HG02763 (cell line): ENCODE results near the gene PLA2R1.

Experiments used
- ATAC-seq: cut with Tn5 transposase; IDR thresholded peaks from one replicate; pipeline ENCODE4 v1.9.1; 2021; ENCODE audit warnings: mild to moderate bottlenecking, moderate library complexity; ENCODE audit not compliant: unreplicated experiment

PLA2R1 gene

DNA sequence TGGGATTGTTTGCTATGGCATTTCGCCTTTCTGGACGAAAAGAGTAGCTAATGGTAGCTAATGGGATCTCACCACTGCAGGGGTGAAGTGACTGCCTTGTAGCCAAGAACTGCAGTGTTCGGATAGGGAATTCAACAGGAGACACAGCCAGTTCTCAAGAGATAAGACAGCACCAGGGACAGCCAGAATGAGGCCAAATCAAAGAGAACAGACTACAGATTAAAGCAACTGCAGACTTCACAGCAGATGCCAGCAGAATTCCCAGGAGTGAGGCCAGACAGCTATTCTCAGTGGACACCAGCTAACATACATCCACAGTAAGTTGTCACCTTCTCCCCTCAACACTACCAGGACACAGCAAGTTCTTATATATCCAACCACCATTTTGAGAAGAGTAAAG, 124.0 kb downstream of the PLA2R1 start:
- ATAC-seq = no peak

DNA sequence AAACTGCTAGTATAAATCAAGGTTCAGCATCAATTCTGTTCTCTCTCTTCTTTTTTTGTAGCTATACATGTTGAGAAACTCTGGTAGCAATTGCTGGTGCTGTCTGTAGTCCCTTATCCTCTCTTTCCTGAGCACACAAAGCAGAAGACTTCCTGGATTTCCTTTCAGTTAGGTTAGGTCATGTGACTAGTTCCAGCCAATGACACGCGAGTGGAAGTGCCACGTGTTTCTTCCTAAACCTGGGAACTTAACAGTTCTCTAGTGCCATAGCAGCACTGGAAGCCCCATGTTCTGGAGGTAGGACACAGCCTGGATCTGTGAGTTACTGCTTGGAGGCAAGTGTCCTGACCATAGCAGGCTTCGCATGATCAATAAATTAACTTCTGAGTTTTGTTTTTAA, 125.9 kb downstream of the PLA2R1 start:
- ATAC-seq = no peak

DNA sequence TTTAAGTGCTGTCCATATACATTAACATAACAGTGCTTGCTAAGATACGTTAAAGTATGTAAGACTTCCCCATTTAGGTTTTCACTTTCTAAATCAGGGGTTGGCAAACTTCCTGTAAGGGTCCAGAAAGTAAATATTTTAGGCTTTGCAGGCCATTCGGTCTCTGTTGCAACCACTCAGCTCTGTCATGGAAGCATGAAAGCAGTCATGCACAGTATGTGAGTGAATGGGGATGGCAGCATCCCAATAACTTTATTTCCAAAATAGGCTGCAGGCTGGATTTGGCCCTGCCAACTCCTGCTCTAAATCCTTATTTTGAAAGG, 128.7 kb downstream of the PLA2R1 start:
- peak; percentile 87 for ATAC-seq

DNA sequence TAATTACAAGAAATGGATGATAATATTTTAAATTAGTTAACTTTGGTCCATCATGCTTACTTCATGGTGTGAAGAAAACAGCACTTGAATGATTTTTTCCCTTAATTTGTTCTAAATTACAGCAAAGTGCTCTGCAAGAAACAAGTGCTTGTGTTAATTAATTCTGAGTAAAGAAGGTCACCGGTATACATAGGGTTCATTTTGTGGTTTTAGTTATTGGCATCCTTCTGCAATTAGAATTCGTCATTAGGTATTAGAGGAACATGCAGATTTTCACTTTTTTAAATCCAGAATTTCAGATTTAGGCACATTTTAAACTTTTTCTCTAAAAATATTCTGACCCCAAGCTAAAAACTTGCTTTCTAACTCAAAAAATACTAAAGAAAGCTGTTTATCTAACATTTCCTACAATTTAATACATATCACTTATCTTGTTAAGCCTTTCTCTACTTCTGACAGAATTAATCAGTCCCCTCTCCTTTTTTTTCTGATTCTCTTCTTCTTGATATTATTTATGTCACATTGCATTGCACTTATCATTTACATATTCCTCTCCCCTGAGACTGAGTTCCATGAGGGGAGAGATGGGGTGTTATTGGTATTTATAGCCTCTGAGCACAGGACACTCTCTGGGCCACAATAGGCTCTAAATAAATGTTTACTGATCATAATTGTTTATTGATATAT, 129.2 kb downstream of the PLA2R1 start:
- no peak for ATAC-seq

DNA sequence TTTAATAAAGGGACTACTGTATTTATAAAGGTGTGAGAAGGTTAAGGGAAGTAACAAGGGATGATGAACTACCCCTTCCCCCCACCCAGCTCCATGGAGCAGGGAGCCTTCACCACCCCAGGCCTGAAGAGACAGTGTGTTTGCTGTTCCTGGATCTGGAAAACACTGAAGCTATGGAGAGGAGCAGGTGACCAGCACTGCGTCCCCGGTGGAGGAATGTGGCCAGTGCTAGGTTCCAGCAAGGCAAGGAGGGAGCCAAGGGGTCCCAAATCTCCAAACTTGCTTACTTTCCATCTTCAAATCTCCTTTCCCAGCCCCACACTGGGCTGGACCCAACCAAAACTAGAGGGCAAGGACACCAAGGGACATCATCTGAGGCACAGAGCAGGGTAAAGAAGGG, 135.7 kb downstream of the PLA2R1 start:
- ATAC-seq = no peak

DNA sequence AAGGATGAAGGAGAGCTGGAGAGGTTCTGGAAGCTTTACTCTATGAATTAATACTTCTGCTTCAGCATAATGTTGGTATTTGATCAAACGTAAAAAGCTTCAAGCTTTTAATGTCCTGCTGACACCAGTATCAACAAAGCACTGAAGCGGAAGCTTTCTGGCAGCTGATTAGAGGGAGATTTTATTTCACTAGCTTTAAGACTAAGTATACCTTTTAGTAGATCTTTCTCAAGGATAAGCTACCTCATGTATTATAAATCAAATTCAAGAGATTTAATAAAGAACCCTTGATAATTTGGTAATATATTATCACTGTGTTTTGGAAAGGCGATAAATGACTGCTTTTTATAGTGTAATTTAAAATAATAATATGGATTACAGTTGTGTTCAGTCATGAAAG, 136.4 kb downstream of the PLA2R1 start:
- no peak for ATAC-seq

DNA sequence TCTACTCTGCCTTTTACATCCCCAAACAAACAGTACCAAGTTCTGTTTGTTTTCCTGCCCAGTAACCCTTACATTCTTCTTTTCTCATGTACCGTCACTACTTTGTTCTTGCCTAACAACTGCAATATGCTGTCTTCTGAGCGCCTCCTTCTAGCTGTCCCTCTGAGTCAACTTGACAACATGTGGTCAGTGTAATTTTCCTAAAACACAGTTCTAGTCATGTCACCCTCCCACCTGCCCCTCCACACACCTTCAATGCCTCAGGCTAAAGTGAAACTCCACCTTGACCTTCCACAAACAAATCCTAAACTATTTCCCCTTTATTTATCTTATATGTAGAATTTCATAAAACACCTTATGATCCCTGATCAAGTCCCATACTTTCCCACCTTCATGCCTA, 139.9 kb downstream of the PLA2R1 start:
- ATAC-seq = peak; percentile 82

DNA sequence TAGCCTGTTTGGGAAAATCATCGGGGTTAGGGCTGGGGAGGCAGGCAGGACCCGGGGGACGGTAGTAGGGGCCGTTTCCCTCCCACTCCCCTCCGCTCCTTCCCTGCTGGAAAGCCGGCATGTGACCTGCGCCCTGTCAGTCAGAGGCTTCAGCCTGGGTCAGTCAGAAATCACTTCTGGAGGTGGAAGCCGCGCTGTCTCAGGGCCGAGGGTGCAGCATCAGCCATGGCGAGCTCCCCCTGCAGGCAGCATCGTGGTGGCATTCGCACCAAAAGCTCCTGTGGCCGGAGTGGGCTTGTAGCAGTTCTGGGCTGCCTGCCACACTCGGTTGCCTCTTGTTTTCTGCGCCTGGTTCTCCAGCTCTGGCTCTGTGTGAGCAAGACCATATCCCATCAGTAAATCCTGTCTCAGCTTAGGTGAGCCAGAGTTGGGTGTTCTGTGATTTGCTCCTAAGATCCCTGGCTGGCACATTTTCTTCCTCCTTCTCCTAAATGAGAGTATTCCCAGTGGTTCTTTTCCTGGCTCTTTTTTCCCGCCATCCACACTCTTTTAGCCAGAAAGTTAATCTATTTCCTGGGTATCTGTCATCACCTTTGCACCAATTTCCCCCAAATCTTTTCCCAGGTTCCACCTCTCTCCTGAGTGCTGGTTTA, 140.5 kb downstream of the PLA2R1 start:
- ATAC-seq = peak; percentile 88

DNA sequence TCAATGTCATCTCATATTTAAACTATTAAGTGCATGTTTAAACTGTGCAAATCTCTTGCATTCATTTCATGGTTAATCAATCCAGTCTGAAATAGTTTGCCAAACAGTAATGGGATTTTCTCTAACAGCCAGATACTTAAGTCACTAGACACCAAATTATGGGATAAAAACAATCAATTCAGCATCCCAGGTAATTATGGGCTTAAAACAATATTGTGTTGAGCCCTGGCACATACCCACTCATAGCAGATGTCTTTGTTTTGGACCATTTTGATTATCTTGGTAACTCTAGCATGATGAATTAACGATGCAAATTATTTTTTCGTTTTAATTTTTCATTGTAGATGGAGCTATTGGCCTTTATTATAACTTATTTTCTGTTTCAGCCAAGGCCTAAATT, 145.9 kb downstream of the PLA2R1 start:
- ATAC-seq = no peak

DNA sequence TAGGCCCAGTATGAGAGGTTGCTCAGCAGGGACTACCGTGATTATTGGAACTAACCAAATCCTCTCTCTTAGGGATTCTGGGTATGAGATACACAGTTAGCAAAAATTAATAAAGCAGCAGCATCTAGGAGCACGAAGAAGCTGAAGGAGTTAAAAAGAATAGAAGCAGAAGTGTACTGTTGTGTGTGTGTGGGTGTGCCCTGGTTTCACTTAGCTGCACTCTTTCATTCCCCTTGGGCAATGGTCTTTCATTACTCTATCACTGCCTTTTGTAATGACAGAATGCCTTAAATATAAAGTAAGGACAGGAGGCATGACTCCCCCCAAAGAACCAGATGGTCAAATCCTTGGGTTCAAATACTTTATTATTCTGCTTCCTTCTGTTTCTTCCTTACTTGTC, 148.5 kb downstream of the PLA2R1 start:
- no peak for ATAC-seq

DNA sequence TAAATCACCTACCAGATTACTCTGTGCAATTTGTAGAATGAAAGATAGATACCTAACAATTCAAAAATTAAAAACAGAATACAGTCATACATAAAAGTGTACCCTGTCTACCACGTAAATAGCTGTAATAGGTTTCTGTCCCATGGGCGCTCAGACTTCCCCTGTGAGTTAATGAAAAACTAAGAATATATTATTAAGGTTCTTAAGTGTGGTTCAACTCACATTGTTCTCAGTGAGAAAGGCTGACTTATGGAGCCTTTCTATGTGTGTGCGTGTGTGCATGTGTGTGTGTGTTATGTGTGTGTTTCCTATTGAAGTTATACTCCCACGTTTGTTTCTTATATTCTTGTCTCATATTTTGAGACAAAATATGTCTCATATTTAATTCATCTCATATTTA, 149.8 kb downstream of the PLA2R1 start:
- peak; percentile 43 for ATAC-seq

DNA sequence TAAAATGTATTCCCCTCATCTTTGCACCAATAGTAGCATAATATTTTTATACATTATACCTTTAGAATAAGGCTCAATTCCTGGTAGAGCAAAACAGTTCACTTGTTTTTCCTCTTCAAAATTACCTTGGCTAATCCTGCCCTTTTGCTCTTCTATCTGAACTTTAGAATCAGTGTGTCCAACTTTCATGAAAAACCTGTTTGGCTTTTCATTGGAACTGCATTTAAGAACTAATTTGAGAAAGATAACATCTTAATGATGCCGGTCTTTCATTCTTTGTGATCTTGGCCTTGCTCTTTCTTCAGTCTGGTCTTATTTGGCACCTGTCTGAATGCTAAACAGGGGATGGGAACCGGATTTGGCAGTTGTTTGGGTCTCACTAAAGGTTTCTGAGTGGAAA, 151.5 kb downstream of the PLA2R1 start:
- no peak for ATAC-seq

DNA sequence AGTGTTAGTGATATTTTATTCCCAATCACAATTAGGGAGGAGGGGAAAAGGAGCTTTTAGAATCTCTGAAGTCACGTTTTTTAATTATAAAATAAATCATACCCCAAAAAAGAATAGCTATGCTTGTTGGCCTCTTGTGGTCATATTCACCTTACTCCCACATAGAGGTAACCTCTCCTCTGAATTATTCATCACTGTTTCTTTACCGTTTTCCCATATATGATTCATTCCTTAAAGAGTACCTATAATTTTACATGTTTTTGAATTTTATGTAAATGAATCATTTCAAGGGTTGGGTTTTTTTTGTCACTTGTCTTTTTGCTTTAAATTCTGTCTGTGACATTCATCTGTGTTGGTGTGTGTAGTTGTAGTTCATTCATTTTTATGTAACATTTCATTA, 153.8 kb downstream of the PLA2R1 start:
- no peak for ATAC-seq

DNA sequence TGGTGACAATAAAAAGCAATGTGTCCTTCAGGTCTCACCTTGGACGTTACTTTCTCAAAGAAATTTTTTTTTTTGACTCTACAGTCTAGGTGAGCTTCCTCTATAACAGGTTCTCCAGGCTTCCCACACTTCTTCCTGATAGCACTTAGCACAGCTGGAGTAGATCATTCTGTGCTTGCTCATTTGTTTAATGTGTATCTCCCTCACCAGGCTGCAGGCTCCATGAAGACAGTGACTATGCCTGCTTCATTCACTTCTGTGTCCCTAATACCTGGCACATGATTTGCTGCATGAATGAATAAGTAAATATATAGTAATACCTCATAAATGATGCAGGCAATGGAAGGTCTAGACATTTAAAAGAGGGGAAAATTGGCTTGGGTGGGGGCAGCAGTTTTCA, 154.5 kb downstream of the PLA2R1 start:
- no peak for ATAC-seq

DNA sequence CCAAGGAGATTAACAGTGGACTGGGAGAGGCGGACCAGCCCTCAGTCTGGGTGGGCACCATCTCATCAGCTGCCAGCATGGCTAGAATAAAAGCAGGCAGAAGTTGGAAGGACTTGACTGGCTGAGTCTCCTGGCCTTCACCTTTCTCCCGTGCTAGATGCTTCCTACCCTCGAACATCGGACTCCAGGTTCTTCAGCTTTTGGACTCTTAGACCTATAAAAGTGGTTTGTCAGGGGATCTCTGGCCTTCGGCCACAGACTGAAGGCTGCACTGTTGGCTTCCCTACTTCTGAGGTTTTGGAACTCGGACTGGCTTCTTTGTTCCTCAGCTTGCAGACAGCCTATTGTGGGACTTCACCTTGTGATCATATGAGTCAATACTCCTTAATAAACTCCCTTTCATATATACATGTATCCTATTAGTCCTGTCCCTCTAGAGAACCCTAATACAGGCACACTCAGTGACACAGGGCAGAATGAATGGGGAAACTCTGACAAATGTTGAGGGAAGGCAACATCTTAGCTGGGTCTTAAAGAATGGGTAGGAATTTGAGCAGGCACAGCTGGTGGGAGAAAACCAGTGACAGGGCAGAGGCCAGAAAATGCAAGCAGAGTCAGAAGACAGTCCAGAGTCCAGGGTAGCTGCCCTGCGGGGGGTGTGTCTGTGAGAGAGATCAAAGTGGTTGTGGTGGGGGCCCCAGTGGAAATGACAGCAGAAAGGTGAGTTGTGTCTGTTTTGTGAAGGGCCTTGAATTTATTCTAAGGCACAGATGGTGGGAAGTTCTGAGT, 156.3 kb downstream of the PLA2R1 start:
- ATAC-seq = no peak

DNA sequence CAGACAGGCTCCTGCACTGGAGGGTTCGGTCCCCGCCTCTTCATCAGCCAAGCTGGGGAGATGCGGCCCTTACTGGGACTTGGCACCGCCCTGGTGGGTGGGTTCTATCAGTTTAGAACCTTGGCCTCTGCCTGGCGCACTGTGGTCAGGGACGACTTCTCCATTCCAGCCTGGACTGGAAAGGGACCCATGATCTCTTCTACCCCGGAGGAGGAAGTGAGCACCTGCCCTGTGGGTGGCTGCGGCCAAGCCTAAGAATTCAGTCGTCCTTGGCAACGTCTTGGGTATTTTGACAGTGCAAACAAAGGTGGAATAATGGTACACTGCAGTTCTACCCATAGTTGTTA, 157.5 kb downstream of the PLA2R1 start:
- ATAC-seq = peak; percentile 46

DNA sequence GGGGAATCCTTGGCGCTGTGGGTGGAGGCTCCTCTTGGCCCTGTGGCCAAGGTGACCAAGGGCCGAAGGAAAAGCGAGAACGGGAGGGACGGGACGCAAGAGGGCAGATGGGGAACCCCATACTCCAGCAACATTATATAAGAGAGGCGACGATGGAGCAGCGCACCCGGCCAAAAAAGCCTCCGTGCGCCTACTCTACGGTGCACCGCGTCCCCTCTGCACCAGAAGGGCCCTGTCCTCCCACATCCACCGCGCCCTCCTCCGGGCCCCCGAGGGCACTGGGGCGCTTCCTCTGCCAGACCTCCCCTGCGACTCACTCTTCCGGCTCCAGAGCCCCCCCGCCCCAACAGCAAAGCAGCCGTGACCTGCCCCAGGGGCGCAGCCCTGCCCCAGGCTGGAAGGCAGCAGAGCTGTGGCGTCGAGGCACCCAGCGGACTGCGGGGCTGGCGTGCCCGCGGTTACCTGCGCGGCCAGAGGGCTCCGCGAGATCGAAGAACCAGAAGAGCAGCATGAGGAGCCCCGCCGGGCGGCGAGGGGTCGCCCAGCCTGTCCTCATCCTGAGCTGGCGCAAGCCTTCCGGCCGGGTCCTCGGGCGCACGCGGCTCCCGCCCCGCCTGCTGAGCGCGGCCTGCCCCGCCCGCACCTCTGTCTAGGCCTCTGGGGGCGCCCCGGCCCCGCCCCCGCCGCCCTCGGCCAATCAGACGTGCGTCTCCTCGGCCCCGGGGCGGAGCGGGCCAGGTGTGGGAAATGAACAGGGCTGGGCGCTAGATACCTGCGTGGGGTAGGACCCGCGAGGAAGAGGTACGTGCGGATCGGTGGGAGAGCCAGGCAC, 158.1 kb downstream of the PLA2R1 start, which contains the start of gene LY75:
Gene LY75 (minus strand): TSS at position 630 of the 832 bp plus-strand sequence.
- ATAC-seq = peak; percentile 84

DNA sequence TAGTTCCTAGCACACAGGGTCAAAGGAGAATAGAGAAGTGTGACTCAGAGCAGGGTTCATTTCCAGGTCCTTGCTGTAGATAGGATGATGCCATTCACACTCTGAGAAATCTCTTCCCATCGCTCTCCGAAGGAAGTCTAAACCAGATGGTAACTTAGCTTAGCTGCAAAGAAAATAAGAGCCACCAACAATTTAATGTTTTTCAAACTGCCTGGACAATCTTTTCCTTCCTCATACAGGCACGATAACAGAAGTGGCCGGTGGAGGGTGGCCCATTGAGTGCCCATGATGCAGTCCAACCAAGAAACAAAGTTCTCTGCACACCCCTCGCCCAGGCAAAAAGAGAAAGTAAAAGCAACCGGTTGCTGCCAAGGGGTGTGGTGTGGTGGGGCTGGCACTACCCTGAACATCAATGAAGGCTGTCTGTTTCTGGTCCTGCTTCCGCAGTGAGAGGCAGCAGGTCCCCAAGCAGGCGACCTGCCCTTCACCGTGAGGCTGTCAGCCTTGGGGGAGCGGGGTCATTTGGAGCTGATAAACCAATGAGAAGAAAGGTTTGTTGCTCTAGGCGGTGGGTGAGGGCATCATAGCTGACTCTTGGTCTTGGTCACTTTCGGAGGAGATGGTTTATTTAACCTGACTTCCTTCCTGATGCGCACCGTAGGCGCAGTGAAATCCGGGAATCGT, 158.8 kb downstream of the PLA2R1 start:
- peak; percentile 34 for ATAC-seq

DNA sequence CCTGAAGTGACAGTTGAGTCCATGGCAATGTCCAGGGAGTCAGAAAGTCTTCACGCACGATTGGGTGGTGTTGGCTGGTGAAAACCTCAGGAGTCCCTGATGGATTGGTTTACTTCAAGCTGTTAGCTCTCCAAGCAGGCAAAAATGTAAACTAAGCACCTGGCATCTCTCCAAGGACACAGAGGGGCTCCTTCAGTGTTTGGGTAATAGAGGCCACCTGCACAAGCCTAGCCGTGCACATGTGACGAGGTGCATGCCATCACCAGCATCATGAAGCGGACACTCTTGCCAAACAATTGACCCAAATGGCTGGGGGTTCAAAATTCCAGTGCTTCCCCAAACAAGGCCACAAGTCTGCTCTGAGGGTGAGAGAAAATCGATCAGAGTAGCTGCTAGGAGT, 159.7 kb downstream of the PLA2R1 start:
- ATAC-seq = no peak

DNA sequence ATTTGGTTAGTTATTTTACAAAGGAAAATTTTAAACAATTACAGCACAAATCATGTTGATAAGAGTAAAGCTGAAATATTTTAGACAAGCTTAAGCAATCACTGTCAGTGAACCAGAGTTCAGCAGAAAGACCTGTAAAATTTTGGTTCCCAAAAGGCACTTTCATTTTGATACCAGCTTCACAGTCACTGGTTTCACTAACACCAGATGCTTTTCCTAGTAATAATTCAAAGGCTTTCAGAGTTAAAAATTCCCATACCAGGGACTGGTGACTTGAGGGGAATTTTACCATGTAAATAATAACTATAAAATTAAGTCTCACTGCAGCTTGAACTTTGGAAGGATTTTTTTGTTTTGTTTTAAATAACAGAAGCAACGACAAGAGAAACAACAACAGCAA, 162.1 kb downstream of the PLA2R1 start:
- ATAC-seq = no peak

DNA sequence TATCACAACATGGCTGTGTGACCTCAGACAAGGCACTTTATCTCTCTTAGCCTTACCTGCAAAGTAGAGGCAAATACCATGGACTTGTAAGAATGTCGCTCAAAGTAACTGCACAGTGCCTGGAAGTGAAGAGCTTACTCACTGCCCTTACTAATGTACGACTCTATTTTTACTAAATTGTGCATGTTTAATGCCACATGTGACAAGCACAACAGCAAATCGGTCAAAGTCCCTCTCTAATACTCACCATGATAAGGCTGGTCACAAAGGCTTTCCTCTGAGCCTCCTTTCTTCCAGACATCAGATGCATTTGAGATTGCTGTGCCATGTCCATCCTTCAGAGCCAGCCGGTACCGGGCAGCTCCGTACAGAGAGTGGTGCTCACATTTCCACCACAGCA, 164.0 kb downstream of the PLA2R1 start:
- no peak for ATAC-seq
